ENCODE results near the gene CXCR6.

Gene CXCR6

DNA sequence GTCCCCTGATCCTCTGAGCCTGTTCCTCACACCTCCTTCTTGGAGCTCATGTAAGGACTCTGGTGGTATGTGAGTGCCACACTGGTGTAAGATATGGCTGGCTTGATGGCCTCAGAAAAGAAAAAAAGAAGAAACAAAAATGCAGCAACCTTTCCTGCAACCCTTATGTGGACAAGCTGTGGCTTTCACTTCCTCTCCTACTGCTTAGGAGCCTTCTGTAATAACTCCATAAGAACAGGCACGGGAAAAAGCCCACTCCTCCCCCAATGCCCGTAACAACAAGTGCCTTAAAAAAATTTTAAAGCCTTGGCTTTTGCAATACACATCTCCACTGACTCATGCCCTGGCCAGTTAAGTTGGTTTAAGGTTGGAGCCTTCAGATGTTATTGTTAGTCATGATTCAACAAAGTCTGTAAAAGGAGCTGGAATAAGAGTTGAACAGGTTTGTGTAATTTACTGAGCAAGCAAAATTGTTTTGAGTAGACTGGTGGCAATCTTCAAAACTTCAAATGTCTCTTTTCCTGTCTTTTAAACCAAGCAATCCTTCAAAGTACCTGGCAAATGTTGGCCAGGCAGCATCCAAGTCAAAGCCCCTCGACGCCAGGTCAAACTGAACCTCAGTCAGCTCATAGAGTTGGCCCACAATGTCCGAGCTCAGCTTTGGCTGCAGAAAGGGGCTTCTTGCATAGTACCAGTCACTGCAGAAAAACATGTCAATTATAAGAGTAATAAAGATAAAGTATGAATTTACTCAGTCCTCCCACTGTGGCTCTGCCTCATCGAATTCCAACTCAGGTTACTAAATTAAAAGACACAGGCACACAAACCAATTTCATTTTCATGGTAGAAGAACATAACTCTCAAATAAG, 29.5 kb downstream of the CXCR6 start:
- TF ChIP-seq, protein P1, sequence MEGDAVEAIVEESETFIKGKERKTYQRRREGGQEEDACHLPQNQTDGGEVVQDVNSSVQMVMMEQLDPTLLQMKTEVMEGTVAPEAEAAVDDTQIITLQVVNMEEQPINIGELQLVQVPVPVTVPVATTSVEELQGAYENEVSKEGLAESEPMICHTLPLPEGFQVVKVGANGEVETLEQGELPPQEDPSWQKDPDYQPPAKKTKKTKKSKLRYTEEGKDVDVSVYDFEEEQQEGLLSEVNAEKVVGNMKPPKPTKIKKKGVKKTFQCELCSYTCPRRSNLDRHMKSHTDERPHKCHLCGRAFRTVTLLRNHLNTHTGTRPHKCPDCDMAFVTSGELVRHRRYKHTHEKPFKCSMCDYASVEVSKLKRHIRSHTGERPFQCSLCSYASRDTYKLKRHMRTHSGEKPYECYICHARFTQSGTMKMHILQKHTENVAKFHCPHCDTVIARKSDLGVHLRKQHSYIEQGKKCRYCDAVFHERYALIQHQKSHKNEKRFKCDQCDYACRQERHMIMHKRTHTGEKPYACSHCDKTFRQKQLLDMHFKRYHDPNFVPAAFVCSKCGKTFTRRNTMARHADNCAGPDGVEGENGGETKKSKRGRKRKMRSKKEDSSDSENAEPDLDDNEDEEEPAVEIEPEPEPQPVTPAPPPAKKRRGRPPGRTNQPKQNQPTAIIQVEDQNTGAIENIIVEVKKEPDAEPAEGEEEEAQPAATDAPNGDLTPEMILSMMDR (IDR thresholded peaks at IDR 0.05; ENCODE audit: borderline replicate concordance, insufficient read depth, low read depth, low read length) = no peak
- no peak overlapping the region for H3K4me3 ChIP-seq (ENCODE audit: low read depth, low read length)

DNA sequence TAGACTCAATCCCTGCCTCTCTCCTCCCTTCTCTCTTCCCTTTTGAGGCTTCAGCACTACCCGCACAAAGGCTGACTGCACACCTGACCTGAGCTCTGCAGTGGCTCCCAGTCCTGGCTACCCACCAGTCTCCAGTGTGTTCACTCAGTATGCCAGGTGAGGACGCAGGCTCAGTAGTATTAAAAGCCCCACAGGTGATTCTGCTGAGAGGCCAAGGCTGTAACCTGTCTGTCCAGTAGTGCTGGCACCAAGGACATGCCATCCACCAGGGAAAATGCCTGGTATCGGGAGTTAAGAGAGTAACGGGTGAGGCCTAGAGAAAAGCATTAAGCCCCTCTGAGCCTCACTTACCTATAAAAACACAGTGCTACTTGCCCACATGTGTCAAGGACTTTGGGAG, 31.4 kb downstream of the CXCR6 start:
- TF ChIP-seq, protein P1 (IDR thresholded peaks at IDR 0.05; ENCODE audit: borderline replicate concordance, insufficient read depth, low read depth, low read length) = no peak
- H3K4me3 ChIP-seq (ENCODE audit: low read depth, low read length) = no peak overlapping the region

DNA sequence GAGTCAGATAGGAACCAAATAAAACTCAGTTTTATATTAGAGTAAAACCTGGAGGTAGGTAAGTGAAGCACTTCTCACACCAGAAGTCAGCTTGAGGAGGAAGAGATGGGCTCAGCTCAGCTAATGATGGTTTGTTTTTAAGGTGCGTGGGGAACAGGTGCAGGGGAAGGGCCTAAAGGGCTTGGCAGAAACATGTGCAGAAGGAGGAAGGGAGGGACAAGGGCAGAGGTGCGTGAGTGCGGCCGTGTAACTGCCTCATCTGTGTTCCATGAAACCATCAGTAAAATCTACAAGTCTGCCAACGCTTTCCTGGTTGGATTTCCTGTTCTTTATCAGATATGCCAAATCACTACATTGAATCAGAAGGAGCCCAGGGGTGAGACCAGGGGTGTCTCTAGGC, 32.4 kb downstream of the CXCR6 start:
- no peak overlapping the region for H3K4me3 ChIP-seq (ENCODE audit: low read depth, low read length)
- TF ChIP-seq, protein P1 (IDR thresholded peaks at IDR 0.05; ENCODE audit: borderline replicate concordance, insufficient read depth, low read depth, low read length) = no peak

DNA sequence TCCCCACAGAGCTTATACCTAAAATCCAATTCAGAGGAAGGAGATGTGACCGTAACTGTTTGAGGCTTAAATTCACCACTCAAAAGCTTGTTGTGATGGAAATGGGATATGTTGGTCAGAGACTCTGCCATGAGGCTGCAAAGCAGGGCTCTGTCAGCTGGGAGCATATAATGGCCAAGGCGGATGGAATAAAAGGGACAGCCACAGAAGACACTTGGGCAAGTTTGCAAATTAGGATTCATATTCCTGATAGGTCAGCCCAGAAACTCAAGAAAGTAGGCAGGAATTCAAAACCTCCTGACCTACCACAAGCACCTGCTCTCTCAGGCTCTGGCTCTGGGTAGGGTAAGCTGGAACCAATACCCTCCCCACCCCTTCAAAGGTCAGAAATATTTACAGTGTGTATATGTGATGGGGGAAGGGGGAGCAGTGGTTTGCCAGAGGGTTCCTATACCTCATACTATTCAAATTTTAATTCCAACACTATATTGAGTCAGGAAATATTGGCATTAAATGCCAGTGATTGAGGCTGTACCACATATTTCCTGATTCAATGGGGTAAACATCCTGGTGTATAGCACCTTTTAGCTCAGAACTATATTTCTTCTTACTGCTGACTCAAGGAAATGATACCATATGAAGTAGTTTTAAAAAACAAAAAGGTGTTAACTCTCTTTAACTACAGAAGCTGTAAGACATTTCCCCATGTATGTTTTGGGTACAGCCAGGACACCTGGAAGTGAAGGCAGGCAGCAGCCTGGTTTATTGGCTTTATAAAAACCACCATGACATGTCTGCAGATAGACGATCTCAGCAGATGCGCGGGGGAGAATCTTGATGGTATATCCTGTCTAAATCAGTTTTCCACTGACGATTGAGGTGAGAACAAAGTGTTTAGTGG, 33.2 kb downstream of the CXCR6 start:
- TF ChIP-seq, protein P1 (IDR thresholded peaks at IDR 0.05; ENCODE audit: borderline replicate concordance, insufficient read depth, low read depth, low read length) = no peak
- H3K4me3 ChIP-seq (ENCODE audit: low read depth, low read length) = no peak overlapping the region

DNA sequence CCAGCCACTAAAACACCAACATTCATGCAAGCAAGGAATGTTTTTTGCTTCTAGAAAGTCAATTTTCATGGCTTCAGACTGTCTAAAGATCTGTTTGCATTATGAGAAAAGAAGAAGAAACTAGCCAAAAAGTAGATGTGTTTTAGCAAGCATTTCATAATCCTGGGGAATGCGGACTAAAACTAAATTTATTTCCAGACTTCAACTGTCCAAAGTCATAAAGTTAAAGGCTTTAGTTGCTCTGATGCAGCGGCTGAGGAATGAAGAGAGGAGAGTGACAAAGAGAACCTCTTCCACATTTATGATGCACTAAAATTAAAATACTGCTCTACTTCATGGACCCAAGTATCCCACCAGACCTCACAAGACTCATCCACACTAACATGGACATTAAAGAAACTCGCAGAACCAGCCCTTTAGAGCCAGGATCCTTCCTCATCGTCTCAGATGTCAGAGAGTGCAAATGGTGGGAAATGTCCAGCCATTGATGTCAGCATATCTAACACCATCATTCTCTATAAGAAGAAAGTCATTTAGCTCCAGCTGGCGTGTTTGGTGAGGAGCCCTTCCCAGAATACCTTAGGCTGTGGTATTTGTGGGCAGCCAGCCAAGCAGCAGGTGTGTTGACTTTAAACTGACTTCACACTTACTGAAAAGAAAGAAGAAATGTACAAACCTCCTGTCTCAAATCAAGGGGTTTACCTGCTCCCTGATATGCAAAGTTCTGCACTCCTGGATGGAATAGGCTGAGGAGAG, 34.9 kb downstream of the CXCR6 start:
- H3K4me3 ChIP-seq (ENCODE audit: low read depth, low read length) = no peak overlapping the region

DNA sequence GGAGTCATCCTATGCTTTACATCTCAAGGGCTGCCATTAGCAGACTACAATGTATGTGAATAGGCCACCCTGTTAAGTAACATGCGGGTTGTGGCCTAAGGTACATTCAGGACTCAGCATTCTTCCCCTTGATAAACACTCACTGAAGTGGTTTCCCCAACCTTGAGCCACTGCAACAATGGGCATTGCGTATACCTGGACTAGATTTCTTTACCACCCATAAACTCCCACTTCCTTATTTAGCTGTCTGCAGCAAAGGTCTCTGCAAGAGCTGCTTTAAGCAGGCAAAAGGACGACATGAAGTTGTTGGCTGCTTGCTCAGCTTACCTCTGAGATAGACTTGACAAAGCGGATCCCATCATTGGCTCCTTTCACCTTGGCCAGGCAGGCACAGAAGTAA, 36.1 kb downstream of the CXCR6 start:
- H3K4me3 ChIP-seq (ENCODE audit: low read depth, low read length) = no peak overlapping the region
- TF ChIP-seq, protein P1 (IDR thresholded peaks at IDR 0.05; ENCODE audit: borderline replicate concordance, insufficient read depth, low read depth, low read length) = no peak

More for the DNA sequence above, 34.9 kb downstream of the CXCR6 start:
- TF ChIP-seq, protein P1 (IDR thresholded peaks at IDR 0.05; ENCODE audit: borderline replicate concordance, insufficient read depth, low read depth, low read length) = no peak

All from GM12875 (cell line).